Measurements from ENCODE around the gene TRIM67. TPM values are rescaled to one million over a fixed set of nuclear protein-coding genes. Genes with fewer than 3 reads are reported as not detected.

The TRIM67 gene
- total and polyA plus RNA-seq, 4 experiments from 2014 or later = not detected

- Mint-ChIP-seq H3K9me3 (peaks cover 0 to 4% (median 0%) of the 10 kb centered on the region in 8 donors), H3K36me3 (no peaks in the 10 kb centered on the region), H3K4me1 (no peaks in the 10 kb centered on the region), H3K27me3 (peaks cover 37 to 41% of the 10 kb centered on the region in 2 donors), H3K27ac (no peak overlapping the region), H3K4me3 (no peak overlapping the region)
- CTCF ChIA-PET (ENCODE audit: partially characterized antibody) = interaction anchor here (0.9 kb wide), 1 partner anchor 26 kb away, joined by 3 read pairs; no protein-coding TSS in a partner anchor
- no peaks in the 10 kb centered on the region for H3K36me3 ChIP-seq (ENCODE audit: insufficient read depth, low read length)
- intact Hi-C loops (cut with micrococcal nuclease) = no loop called here
- no peak overlapping the region for H3K27ac ChIP-seq (ENCODE audit: low read depth, low read length)
- no peaks in the 10 kb centered on the region for H3K4me1 ChIP-seq (ENCODE audit: insufficient read depth, low read length)
- no peak overlapping the region for H3K4me3 ChIP-seq (ENCODE audit: low read length in 2 of 2)
- no peaks in the 10 kb centered on the region for H3K9me3 ChIP-seq (ENCODE audit: control insufficient read depth in 1 of 2, low read length in 2 of 2)
- H3K27me3 ChIP-seq (ENCODE audit: insufficient read depth, low read length) = peaks cover 9% of the 10 kb centered on the region
- DNase-seq = no peak
- POLR2A ChIA-PET (ENCODE audit: partially characterized antibody) = no interaction called here
Observed at GRCh38 chr1:231184891-231185290, 23.0 kb downstream of the TRIM67 start.

- no peaks in the 10 kb centered on the region for H3K36me3 Mint-ChIP-seq
- H3K27ac Mint-ChIP-seq = no peak overlapping the region
- H3K27ac ChIP-seq (ENCODE audit: low read depth, low read length) = no peak overlapping the region
- CTCF ChIA-PET (ENCODE audit: partially characterized antibody) = no interaction called here
- H3K9me3 ChIP-seq (ENCODE audit: control insufficient read depth in 1 of 2, low read length in 2 of 2) = no peaks in the 10 kb centered on the region
- H3K36me3 ChIP-seq (ENCODE audit: insufficient read depth, low read length) = no peaks in the 10 kb centered on the region
- peaks cover 0 to 4% (median 0%) of the 10 kb centered on the region in 8 donors for H3K9me3 Mint-ChIP-seq
- H3K27me3 ChIP-seq (ENCODE audit: insufficient read depth, low read length) = peaks cover 9% of the 10 kb centered on the region
- H3K4me3 ChIP-seq (ENCODE audit: low read length in 2 of 2) = no peak overlapping the region
- no peak for DNase-seq
- intact Hi-C loops (cut with micrococcal nuclease) = no loop called here
- POLR2A ChIA-PET (ENCODE audit: partially characterized antibody) = no interaction called here
- no peaks in the 10 kb centered on the region for H3K4me1 Mint-ChIP-seq
- H3K4me3 Mint-ChIP-seq = no peak overlapping the region
- H3K4me1 ChIP-seq (ENCODE audit: insufficient read depth, low read length) = no peaks in the 10 kb centered on the region
- H3K27me3 Mint-ChIP-seq = peaks cover 36 to 43% of the 10 kb centered on the region in 2 donors
Observed at GRCh38 chr1:231185391-231185790, 23.5 kb downstream of the TRIM67 start.

- Mint-ChIP-seq H3K9me3 (peaks cover 0 to 4% (median 0%) of the 10 kb centered on the region in 8 donors), H3K36me3 (no peaks in the 10 kb centered on the region), H3K27ac (no peak overlapping the region), H3K4me3 (no peak overlapping the region), H3K27me3 (peaks cover 35 to 39% of the 10 kb centered on the region in 2 donors), H3K4me1 (no peaks in the 10 kb centered on the region)
- DNase-seq = no peak
- no peaks in the 10 kb centered on the region for H3K36me3 ChIP-seq (ENCODE audit: insufficient read depth, low read length)
- H3K4me3 ChIP-seq (ENCODE audit: low read length in 2 of 2) = no peak overlapping the region
- no peaks in the 10 kb centered on the region for H3K4me1 ChIP-seq (ENCODE audit: insufficient read depth, low read length)
- H3K27me3 ChIP-seq (ENCODE audit: insufficient read depth, low read length) = peaks cover 9% of the 10 kb centered on the region
- intact Hi-C loops (cut with micrococcal nuclease) = no loop called here
- no peak overlapping the region for H3K27ac ChIP-seq (ENCODE audit: low read depth, low read length)
- no peaks in the 10 kb centered on the region for H3K9me3 ChIP-seq (ENCODE audit: control insufficient read depth in 1 of 2, low read length in 2 of 2)
- CTCF ChIA-PET (ENCODE audit: partially characterized antibody) = no interaction called here
- POLR2A ChIA-PET (ENCODE audit: partially characterized antibody) = no interaction called here
Observed at GRCh38 chr1:231186356-231187115, 24.7 kb downstream of the TRIM67 start.

DNA sequence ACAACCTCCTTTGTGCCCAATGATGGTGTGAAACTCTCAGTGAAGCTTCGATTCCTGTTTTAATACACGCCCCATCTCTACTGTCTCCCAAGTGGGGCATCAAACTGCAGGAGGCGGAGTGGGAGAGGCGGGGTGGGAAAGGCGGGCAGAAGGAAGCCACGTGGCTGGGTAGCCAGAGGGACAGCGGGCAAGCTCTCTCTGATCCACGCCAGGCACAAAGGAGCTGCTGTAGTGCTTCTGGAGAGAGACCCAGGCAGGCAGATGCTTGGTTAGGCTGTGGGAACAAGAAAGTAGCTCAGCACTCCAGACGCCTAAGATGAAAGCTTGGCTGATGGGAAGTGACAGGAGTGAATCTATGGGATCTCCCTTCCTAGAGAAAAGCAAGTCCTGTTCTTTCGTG lies 25.7 kb downstream of the TRIM67 start:
- no peaks in the 10 kb centered on the region for H3K4me1 ChIP-seq (ENCODE audit: insufficient read depth, low read length)
- no peak overlapping the region for H3K4me3 Mint-ChIP-seq
- H3K9me3 ChIP-seq (ENCODE audit: control insufficient read depth in 1 of 2, low read length in 2 of 2) = no peaks in the 10 kb centered on the region
- H3K4me3 ChIP-seq (ENCODE audit: low read length in 2 of 2) = no peak overlapping the region
- POLR2A ChIA-PET (ENCODE audit: partially characterized antibody) = no interaction called here
- no peak overlapping the region for H3K27ac Mint-ChIP-seq
- peaks cover 5% of the 10 kb centered on the region for H3K27me3 ChIP-seq (ENCODE audit: insufficient read depth, low read length)
- H3K27ac ChIP-seq (ENCODE audit: low read depth, low read length) = no peak overlapping the region
- H3K4me1 Mint-ChIP-seq = no peaks in the 10 kb centered on the region
- H3K36me3 ChIP-seq (ENCODE audit: insufficient read depth, low read length) = no peaks in the 10 kb centered on the region
- CTCF ChIA-PET (ENCODE audit: partially characterized antibody) = no interaction called here
- intact Hi-C loops (cut with micrococcal nuclease) = no loop called here
- DNase-seq = no peak
- H3K36me3 Mint-ChIP-seq = no peaks in the 10 kb centered on the region
- peaks cover 0 to 4% (median 0%) of the 10 kb centered on the region in 8 donors for H3K9me3 Mint-ChIP-seq
- peaks cover 27 to 35% of the 10 kb centered on the region in 2 donors for H3K27me3 Mint-ChIP-seq

DNA sequence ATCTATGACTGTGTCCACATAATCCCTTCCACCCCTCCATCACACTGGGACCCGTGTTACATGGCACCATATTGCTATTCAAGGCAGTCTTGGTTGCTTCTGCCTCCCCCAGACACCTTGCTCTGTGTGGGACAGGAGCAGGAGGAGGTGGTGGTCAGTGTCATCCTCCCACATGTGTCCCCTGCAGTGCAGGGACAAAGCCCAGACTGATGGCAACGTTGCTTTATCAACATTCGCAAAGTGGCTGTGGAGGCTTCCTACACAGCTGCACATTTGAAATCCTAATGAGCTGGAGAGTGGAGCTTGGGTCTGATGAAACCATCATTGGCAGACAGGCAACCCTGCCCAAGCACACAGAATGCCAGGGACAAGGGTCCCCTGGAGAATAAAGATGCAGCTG lies 26.2 kb downstream of the TRIM67 start:
- Mint-ChIP-seq H3K9me3 (peaks cover 0 to 4% (median 0%) of the 10 kb centered on the region in 8 donors), H3K27me3 (peaks cover 26 to 35% of the 10 kb centered on the region in 2 donors), H3K4me3 (no peak overlapping the region), H3K4me1 (no peaks in the 10 kb centered on the region), H3K27ac (peak overlapping the region in 1 of 7 donors; percentile 24), H3K36me3 (no peaks in the 10 kb centered on the region)
- intact Hi-C loops (cut with micrococcal nuclease) = no loop called here
- H3K27ac ChIP-seq (ENCODE audit: low read depth, low read length) = no peak overlapping the region
- no peak for DNase-seq
- H3K36me3 ChIP-seq (ENCODE audit: insufficient read depth, low read length) = no peaks in the 10 kb centered on the region
- H3K27me3 ChIP-seq (ENCODE audit: insufficient read depth, low read length) = peaks cover 5% of the 10 kb centered on the region
- H3K9me3 ChIP-seq (ENCODE audit: control insufficient read depth in 1 of 2, low read length in 2 of 2) = no peaks in the 10 kb centered on the region
- POLR2A ChIA-PET (ENCODE audit: partially characterized antibody) = no interaction called here
- H3K4me3 ChIP-seq (ENCODE audit: low read length in 2 of 2) = no peak overlapping the region
- CTCF ChIA-PET (ENCODE audit: partially characterized antibody) = no interaction called here
- no peaks in the 10 kb centered on the region for H3K4me1 ChIP-seq (ENCODE audit: insufficient read depth, low read length)

GRCh38 chr1:231188768-231189167 lies 26.9 kb downstream of the TRIM67 start:
- POLR2A ChIA-PET (ENCODE audit: partially characterized antibody) = no interaction called here
- Mint-ChIP-seq H3K27ac (no peak overlapping the region), H3K9me3 (peaks cover 0 to 4% (median 0%) of the 10 kb centered on the region in 8 donors), H3K4me1 (no peaks in the 10 kb centered on the region), H3K36me3 (no peaks in the 10 kb centered on the region), H3K27me3 (peaks cover 26 to 35% of the 10 kb centered on the region in 2 donors), H3K4me3 (no peak overlapping the region)
- Histone ChIP-seq H3K27ac (ENCODE audit: low read depth, low read length) (no peak overlapping the region), H3K4me3 (ENCODE audit: low read length in 2 of 2) (no peak overlapping the region), H3K4me1 (ENCODE audit: insufficient read depth, low read length) (no peaks in the 10 kb centered on the region), H3K27me3 (ENCODE audit: insufficient read depth, low read length) (peaks cover 5% of the 10 kb centered on the region), H3K36me3 (ENCODE audit: insufficient read depth, low read length) (no peaks in the 10 kb centered on the region), H3K9me3 (ENCODE audit: control insufficient read depth in 1 of 2, low read length in 2 of 2) (no peaks in the 10 kb centered on the region)
- no peak for DNase-seq
- CTCF ChIA-PET (ENCODE audit: partially characterized antibody) = no interaction called here
- intact Hi-C loops (cut with micrococcal nuclease) = no loop called here

DNA sequence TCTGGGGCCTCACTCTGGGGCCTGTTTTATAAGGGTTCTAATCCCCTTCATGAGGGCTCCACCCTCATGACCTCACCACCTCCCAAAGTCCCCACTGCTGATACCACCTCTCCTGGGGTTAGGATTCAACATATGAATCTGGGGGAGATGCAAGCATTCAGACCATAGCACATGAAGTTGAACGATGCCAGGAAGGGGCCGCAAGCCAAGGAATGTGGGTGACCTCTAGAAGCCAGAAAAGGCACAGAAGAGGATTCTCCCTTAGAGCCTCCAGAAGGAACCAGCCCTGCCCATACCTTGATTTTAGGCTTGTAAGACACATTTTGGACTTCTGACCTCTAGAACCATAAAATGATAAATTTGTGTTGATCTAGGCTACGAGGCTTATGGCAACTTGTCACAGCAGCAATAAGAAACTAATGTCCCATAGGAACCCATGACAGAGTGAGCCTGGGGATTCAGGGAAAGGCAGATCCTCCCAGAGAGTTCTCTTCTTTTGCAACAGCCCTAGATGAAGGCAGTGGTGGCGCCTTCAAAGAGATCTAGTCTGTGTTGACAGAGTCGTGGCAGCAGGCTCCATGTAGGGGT lies 27.9 kb downstream of the TRIM67 start:
- Mint-ChIP-seq H3K4me3 (no peak overlapping the region), H3K27me3 (peaks cover 20 to 32% of the 10 kb centered on the region in 2 donors), H3K36me3 (no peaks in the 10 kb centered on the region), H3K27ac (peak overlapping the region in 1 of 7 donors; percentile 23), H3K9me3 (peaks cover 0 to 4% (median 0%) of the 10 kb centered on the region in 8 donors), H3K4me1 (no peaks in the 10 kb centered on the region)
- Histone ChIP-seq H3K27ac (ENCODE audit: low read depth, low read length) (no peak overlapping the region), H3K4me1 (ENCODE audit: insufficient read depth, low read length) (no peaks in the 10 kb centered on the region), H3K27me3 (ENCODE audit: insufficient read depth, low read length) (peaks cover 5% of the 10 kb centered on the region), H3K4me3 (ENCODE audit: low read length in 2 of 2) (no peak overlapping the region), H3K36me3 (ENCODE audit: insufficient read depth, low read length) (no peaks in the 10 kb centered on the region), H3K9me3 (ENCODE audit: control insufficient read depth in 1 of 2, low read length in 2 of 2) (no peaks in the 10 kb centered on the region)
- no peak for DNase-seq
- CTCF ChIA-PET (ENCODE audit: partially characterized antibody) = no interaction called here
- POLR2A ChIA-PET (ENCODE audit: partially characterized antibody) = no interaction called here
- intact Hi-C loops (cut with micrococcal nuclease) = no loop called here

Data from CD4-positive, alpha-beta memory T cell (primary cell).